Measurements from ENCODE around the gene SF3B4. TPM values are rescaled to one million over a fixed set of nuclear protein-coding genes. Genes with fewer than 3 reads are reported as not detected.
A peak's percentile ranks its signal among the peaks of the same experiment; 100 is the strongest.

SF3B4 gene
- total RNA-seq = 45.5 TPM
- long read RNA-seq, transcript SF3B4-201 (6 exons, 2,085 nt) = major isoform, 41 of 49 reads
- long read RNA-seq, partial matches to known transcripts = 4 of 49 reads
- long read RNA-seq, other reads (novel, unspliced or antisense) = 4 of 49 reads

GRCh38 chr1:149927563-149928400 lies at the start of gene SF3B4:
Gene SF3B4, minus strand, starts transcription at chr1:149927803. Its CDS starts 44 bp downstream, at chr1:149927759.
- peak within 1 kb of the TSS; percentile 99 for H3K4me3 ChIP-seq
- intact Hi-C loops (cut with DNase I) = no loop called here
- no peaks in the 10 kb centered on the region for H3K27me3 ChIP-seq (ENCODE audit: low read depth)
- peak; percentile 98 to 99 for ATAC-seq
- H3K4me1 ChIP-seq = peaks cover 43% of the 10 kb centered on the region
- peak within 1 kb of the TSS; percentile 98 for H3K27ac ChIP-seq
- H3K9me3 ChIP-seq = no peaks in the 10 kb centered on the region
- peak; percentile 97 for DNase-seq
- H3K36me3 ChIP-seq = peaks cover 46% of the 10 kb centered on the region
- TF ChIP-seq, protein P1, sequence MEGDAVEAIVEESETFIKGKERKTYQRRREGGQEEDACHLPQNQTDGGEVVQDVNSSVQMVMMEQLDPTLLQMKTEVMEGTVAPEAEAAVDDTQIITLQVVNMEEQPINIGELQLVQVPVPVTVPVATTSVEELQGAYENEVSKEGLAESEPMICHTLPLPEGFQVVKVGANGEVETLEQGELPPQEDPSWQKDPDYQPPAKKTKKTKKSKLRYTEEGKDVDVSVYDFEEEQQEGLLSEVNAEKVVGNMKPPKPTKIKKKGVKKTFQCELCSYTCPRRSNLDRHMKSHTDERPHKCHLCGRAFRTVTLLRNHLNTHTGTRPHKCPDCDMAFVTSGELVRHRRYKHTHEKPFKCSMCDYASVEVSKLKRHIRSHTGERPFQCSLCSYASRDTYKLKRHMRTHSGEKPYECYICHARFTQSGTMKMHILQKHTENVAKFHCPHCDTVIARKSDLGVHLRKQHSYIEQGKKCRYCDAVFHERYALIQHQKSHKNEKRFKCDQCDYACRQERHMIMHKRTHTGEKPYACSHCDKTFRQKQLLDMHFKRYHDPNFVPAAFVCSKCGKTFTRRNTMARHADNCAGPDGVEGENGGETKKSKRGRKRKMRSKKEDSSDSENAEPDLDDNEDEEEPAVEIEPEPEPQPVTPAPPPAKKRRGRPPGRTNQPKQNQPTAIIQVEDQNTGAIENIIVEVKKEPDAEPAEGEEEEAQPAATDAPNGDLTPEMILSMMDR (IDR thresholded peaks at IDR 0.05) = no peak

DNA sequence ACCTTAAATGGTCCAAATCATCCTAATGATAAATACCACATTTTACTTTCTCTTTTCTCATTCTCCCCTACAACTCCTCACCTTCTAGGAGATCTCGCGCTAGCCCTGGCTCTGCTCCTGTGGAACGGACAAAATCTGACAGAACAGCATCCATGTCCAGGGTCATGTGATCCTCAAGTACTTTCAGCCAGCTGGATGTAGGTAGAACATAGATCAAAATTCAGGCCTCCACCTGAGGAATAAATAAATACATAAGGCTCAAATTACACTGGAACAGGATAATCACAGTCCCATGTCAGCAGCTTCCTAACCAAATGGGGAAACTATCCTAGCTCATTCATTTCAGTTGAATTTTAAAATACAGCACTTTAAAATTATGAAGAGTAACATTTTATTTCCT lies 49.7 kb upstream of the SF3B4 start:
- no peak overlapping the region for H3K4me3 ChIP-seq
- peaks cover 48% of the 10 kb centered on the region for H3K36me3 ChIP-seq
- intact Hi-C loops (cut with DNase I) = no loop called here
- H3K4me1 ChIP-seq = peaks cover 24% of the 10 kb centered on the region
- TF ChIP-seq, protein P1 (IDR thresholded peaks at IDR 0.05) = no peak
- no peaks in the 10 kb centered on the region for H3K9me3 ChIP-seq
- DNase-seq (no peak), ATAC-seq (no peak)
- H3K27ac ChIP-seq = no peak overlapping the region
- H3K27me3 ChIP-seq (ENCODE audit: low read depth) = no peaks in the 10 kb centered on the region

DNA sequence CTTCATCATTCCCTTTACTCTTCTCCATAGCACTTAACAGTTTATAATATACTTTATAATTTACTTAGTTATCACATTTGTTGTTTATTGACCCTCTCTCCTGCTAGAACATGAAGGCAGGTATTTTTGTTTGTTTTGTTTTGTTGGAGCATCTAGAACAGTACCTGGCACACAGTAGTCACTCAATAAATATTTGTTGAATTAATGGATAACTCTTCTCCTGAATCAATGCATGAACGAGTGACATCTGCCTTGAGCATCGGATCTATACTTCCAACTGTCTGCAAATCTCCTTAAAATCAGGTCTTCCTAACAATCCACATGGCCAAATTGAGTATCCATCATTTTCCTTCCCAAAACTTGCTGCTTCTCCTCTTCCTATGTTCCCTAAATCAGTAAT lies 44.9 kb upstream of the SF3B4 start:
- ATAC-seq (no peak), DNase-seq (no peak)
- Histone ChIP-seq H3K4me3 (no peak overlapping the region), H3K27me3 (ENCODE audit: low read depth) (no peaks in the 10 kb centered on the region), H3K9me3 (no peaks in the 10 kb centered on the region), H3K27ac (no peak overlapping the region), H3K36me3 (peaks cover 90% of the 10 kb centered on the region), H3K4me1 (no peaks in the 10 kb centered on the region)
- TF ChIP-seq, protein P1 (IDR thresholded peaks at IDR 0.05) = no peak
- intact Hi-C loops (cut with DNase I) = no loop called here

DNA sequence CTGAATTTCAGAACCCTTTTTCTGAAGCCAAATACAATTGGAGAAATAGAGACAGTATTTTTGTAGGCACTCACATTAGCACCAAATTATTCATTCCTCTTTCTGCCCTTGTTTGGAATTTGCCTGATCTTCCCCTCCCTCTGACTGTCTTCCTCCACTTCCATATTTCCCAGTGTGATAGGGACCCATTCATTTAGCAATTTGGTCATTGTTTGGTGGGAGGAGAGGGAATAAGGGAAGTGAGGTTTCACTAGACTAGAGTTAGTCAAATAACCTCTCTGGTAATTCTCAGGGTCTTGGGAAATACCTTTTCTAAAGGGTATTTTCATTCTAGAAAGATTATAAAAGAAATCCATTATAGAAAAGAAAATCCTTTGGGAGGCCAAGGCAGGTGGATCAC lies 40.0 kb upstream of the SF3B4 start:
- Histone ChIP-seq H3K27ac (no peak overlapping the region), H3K4me1 (peaks cover 17% of the 10 kb centered on the region), H3K4me3 (no peak overlapping the region), H3K27me3 (ENCODE audit: low read depth) (no peaks in the 10 kb centered on the region), H3K36me3 (peaks cover 83% of the 10 kb centered on the region), H3K9me3 (no peaks in the 10 kb centered on the region)
- ATAC-seq = no peak
- intact Hi-C loops (cut with DNase I) = no loop called here
- no peak for DNase-seq
- TF ChIP-seq, protein P1 (IDR thresholded peaks at IDR 0.05) = no peak

DNA sequence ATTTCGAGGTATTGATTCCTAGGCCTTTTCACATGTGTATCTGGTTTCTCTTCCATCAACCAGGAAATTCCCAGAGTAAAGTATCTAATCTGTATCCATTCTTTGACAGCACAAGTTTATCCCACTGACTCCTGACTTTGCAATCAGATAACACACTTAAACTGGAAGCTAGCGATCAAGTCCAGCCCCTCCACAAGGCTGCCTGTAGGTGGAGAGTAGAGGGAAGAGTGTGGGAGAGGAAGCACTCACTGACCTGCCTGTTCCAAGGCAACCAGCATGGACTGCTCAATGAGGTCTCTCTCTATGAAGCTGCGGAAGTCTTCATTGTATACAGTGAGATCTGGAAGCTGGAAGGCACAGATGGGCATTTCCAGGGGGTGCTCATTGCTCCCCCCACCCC lies 39.4 kb upstream of the SF3B4 start:
- no peak overlapping the region for H3K4me3 ChIP-seq
- no peak for ATAC-seq
- no peak overlapping the region for H3K27ac ChIP-seq
- TF ChIP-seq, protein P1 (IDR thresholded peaks at IDR 0.05) = no peak
- H3K36me3 ChIP-seq = peaks cover 77% of the 10 kb centered on the region
- H3K9me3 ChIP-seq = no peaks in the 10 kb centered on the region
- DNase-seq = no peak
- intact Hi-C loops (cut with DNase I) = no loop called here
- H3K4me1 ChIP-seq = peaks cover 23% of the 10 kb centered on the region
- H3K27me3 ChIP-seq (ENCODE audit: low read depth) = no peaks in the 10 kb centered on the region
